ENCODE data around the gene MILR1.

DNA sequence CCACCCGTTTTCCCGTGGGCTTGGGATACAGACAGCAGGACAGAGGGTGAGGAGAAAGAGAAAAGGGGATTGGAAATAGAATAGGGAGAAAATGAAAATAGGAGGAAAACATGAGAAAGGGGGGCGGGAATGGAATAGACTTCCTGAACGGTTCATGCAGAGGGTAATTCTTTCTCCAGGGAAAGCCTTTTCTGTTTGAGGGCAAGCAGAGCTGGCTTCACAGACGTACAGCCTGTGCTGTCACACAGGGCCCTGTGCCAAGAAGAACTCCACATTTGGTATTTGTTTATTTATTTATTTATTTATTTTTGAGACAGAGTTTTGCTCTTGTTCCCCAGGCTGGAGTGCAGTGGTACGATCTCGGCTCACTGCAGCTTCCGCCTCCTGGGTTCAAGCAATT, 12.0 kb downstream of the MILR1 start:
- TF ChIP-seq, protein P1, sequence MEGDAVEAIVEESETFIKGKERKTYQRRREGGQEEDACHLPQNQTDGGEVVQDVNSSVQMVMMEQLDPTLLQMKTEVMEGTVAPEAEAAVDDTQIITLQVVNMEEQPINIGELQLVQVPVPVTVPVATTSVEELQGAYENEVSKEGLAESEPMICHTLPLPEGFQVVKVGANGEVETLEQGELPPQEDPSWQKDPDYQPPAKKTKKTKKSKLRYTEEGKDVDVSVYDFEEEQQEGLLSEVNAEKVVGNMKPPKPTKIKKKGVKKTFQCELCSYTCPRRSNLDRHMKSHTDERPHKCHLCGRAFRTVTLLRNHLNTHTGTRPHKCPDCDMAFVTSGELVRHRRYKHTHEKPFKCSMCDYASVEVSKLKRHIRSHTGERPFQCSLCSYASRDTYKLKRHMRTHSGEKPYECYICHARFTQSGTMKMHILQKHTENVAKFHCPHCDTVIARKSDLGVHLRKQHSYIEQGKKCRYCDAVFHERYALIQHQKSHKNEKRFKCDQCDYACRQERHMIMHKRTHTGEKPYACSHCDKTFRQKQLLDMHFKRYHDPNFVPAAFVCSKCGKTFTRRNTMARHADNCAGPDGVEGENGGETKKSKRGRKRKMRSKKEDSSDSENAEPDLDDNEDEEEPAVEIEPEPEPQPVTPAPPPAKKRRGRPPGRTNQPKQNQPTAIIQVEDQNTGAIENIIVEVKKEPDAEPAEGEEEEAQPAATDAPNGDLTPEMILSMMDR (IDR thresholded peaks at IDR 0.05 in 8 of 11, conservative IDR thresholded peaks at IDR 0.05 in 3 of 11): no peak
- no peak for TF ChIP-seq POLR2A (IDR thresholded peaks at IDR 0.05)
